Gastroesophageal sphincter (tissue), 4 donors: Measurements from ENCODE around the gene PPP2R2B. TPM values are rescaled to one million over a fixed set of nuclear protein-coding genes. Genes with fewer than 3 reads are reported as not detected.

Experiments
- ATAC-seq: fragments of 150-250 bp; one replicate; pipeline ENCODE4 v1.9.1; 2016; ENCODE audit warnings: mild to moderate bottlenecking, moderate library complexity
- H3K27ac ChIP-seq, 4 donors: fragments of 200-600 bp; sonication (generic) in 3 of 4; 1 replicate in 3 of 4; 2 replicates in 1 of 4; pipeline ENCODE4 v1.5.1; 2016 to 2019
- H3K27me3 ChIP-seq: fragments of 200-600 bp; sonication (generic); one replicate; pipeline ENCODE4 v1.5.1; 2019
- H3K36me3 ChIP-seq, 2 donors: fragments of 200-600 bp; sonication (generic); one replicate each; pipeline ENCODE4 v1.5.1; 2019; ENCODE audit warnings: control low read depth in 1 of 2
- H3K4me1 ChIP-seq, 3 donors: fragments of 200-600 bp; sonication (generic); 1 replicate in 2 of 3; 2 replicates in 1 of 3; pipeline ENCODE4 v1.5.1; 2016 to 2019; ENCODE audit warnings: control low read depth in 2 of 3
- H3K4me3 ChIP-seq, 2 donors: fragments of 200-600 bp; sonication (generic); one replicate each; pipeline ENCODE4 v1.5.1; 2019; ENCODE audit warnings: mild to moderate bottlenecking in 1 of 2, moderate library complexity in 1 of 2
- H3K9me3 ChIP-seq, 3 donors: fragments of 200-600 bp; sonication (generic); one replicate each; pipeline ENCODE4 v1.5.1; 2017 to 2019; ENCODE audit warnings: control low read depth in 2 of 3
- EP300 ChIP-seq: sonication (generic); formaldehyde crosslinking; IDR thresholded peaks from one replicate; pipeline ENCODE4 v1.6.1; 2017; ENCODE audit warnings: antibody characterized with exemption, mild to moderate bottlenecking
- POLR2A ChIP-seq, 2 donors: fragments of 450-650 bp; IDR thresholded peaks; one replicate each; pipeline ENCODE4 v1.6.1; 2017; ENCODE audit warnings: antibody characterized with exemption in 2 of 2, mild to moderate bottlenecking in 2 of 2, moderate library complexity in 1 of 2
- POLR2AphosphoS5 ChIP-seq: sonication (generic); formaldehyde crosslinking; IDR thresholded peaks from one replicate; pipeline ENCODE4 v1.6.1; 2017; ENCODE audit warnings: antibody characterized with exemption
- WGBS, 2 donors: methylation state at CpG; one replicate each; pipeline ENCODE4 v1.1.5; 2018; ENCODE audit warnings: low coverage in 1 of 2; 5-methylcytosine and 5-hydroxymethylcytosine counted together
- total RNA-seq, 4 donors: library from RNA; depleted of rRNA; stranded (reverse); fragments of >200 nt; gene quantifications; one replicate each; pipeline ENCODE4 v1.1.0, GENCODE V29; 2016
- TF ChIP-seq, protein P1 (sequence below), 4 experiments: fragments of 200-600 bp in 2 of 4; fragments of 450-650 bp in 2 of 4; sonication (generic) in 1 of 4; IDR thresholded peaks; one replicate each; pipeline ENCODE4 v1.5.1; 2017 to 2019; ENCODE audit warnings: antibody characterized with exemption in 4 of 4, mild to moderate bottlenecking in 2 of 4, moderate library complexity in 2 of 4

PPP2R2B gene
- total RNA-seq, 4 donors from 2014 or later: 1.0 to 3.0 (median 2.3) TPM

DNA sequence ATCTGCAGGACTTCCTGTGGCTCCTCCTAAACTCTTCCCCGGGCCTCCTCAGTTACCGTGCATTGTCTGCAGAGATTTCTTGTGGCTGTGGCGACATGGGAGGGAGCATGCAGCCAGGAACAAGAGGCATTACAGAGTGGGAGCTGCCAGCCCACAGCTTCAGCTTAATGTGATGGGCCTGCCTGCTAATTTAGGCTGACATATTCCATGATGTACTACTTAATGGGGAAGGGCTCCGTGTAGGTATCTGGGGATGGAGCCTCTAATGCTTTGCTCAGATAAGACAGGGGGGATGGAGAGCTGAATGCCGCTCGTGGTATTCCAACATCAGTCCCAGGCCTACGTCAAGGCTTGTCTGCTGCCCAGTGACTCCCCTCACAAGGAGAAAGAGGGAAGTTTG, 225.0 kb downstream of the PPP2R2B start:
- ATAC-seq: no peak
- Histone ChIP-seq H3K36me3 (no peaks in the 10 kb centered on the region), H3K27ac (no peak overlapping the region), H3K4me3 (no peak overlapping the region), H3K27me3 (no peaks in the 10 kb centered on the region), H3K4me1 (no peaks in the 10 kb centered on the region), H3K9me3 (no peaks in the 10 kb centered on the region)
- 50 to 90% methylated on average over 2 to 4 of the region's 7 CpGs for WGBS, 2 donors
- TF ChIP-seq, protein P1, sequence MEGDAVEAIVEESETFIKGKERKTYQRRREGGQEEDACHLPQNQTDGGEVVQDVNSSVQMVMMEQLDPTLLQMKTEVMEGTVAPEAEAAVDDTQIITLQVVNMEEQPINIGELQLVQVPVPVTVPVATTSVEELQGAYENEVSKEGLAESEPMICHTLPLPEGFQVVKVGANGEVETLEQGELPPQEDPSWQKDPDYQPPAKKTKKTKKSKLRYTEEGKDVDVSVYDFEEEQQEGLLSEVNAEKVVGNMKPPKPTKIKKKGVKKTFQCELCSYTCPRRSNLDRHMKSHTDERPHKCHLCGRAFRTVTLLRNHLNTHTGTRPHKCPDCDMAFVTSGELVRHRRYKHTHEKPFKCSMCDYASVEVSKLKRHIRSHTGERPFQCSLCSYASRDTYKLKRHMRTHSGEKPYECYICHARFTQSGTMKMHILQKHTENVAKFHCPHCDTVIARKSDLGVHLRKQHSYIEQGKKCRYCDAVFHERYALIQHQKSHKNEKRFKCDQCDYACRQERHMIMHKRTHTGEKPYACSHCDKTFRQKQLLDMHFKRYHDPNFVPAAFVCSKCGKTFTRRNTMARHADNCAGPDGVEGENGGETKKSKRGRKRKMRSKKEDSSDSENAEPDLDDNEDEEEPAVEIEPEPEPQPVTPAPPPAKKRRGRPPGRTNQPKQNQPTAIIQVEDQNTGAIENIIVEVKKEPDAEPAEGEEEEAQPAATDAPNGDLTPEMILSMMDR (IDR thresholded peaks at IDR 0.05): no peak
- TF ChIP-seq EP300 (no peak), POLR2A (IDR thresholded peaks at IDR 0.05) (no peak), POLR2AphosphoS5 (no peak)

GRCh38 chr5:146652547-146652946, 226.0 kb downstream of the PPP2R2B start:
- H3K36me3 ChIP-seq: no peaks in the 10 kb centered on the region
- 83 to 91% methylated on average over 1 of the region's 1 CpG for WGBS, 2 donors
- TF ChIP-seq POLR2AphosphoS5: no peak
- no peak for TF ChIP-seq EP300
- TF ChIP-seq, protein P1 (IDR thresholded peaks at IDR 0.05): no peak
- no peak for TF ChIP-seq POLR2A (IDR thresholded peaks at IDR 0.05)

DNA sequence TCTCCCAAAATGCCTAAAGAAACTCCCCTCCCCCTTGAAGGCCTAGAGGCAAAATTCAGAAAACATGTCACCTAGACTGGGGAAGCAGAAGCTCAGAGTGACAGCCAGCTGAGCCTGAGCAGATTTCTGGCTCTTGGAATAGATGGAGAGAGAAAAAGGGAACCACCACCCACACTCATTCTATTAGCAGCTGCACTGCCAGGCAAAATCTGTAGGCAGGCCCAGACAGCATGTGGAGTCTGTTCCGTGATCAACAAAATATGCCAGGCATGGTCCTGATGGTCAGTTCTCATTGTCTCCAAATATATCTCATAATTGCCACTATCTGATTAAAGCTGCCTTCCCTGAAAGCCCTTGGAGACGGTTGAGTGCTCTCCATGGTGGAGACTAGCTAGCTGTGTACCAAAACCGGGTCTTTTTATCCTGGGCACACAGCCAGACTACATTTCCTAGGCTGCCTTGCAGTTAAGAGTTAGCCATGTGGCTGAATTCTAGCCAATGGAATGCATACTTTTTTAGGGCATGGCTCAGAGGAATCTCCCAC, 230.8 kb downstream of the PPP2R2B start:
- Histone ChIP-seq H3K4me1 (no peaks in the 10 kb centered on the region), H3K27ac (no peak overlapping the region), H3K9me3 (no peaks in the 10 kb centered on the region), H3K27me3 (no peaks in the 10 kb centered on the region), H3K36me3 (no peaks in the 10 kb centered on the region), H3K4me3 (no peak overlapping the region)
- ATAC-seq: no peak
- TF ChIP-seq POLR2A (IDR thresholded peaks at IDR 0.05) (no peak), EP300 (no peak), POLR2AphosphoS5 (no peak)
- TF ChIP-seq, protein P1 (IDR thresholded peaks at IDR 0.05): no peak
- WGBS, 2 donors: 6 to 100% methylated on average over 1 to 2 of the region's 3 CpGs

More at GRCh38 chr5:146652547-146652946, 226.0 kb downstream of the PPP2R2B start:
- Histone ChIP-seq H3K9me3 (no peaks in the 10 kb centered on the region), H3K27me3 (no peaks in the 10 kb centered on the region), H3K27ac (no peak overlapping the region), H3K4me1 (no peaks in the 10 kb centered on the region), H3K4me3 (no peak overlapping the region)
- ATAC-seq: no peak

DNA sequence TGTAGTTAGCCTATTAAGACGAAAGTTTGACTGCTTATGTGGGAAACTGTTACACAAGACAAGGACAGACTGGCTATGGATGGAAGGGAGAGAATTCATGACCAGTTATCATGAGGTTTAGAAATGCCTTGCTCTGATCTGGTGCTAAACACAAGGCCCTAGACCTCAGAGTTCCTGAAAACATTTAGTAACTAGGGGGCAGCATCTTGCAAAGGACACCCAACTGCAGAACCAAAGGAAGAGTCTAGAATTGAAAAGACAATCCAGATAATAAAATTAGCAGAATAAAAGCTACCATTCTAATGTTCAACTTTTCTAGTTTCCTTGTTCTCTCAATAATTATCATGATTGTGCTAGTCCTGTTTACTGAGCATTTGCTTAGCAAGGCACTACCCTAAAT, 232.1 kb downstream of the PPP2R2B start:
- H3K27ac ChIP-seq: no peak overlapping the region
- TF ChIP-seq POLR2AphosphoS5 (no peak), POLR2A (IDR thresholded peaks at IDR 0.05) (no peak), EP300 (no peak)
- TF ChIP-seq, protein P1 (IDR thresholded peaks at IDR 0.05): no peak
- no peak for ATAC-seq
- H3K4me1 ChIP-seq: no peaks in the 10 kb centered on the region
- no peaks in the 10 kb centered on the region for H3K27me3 ChIP-seq
- H3K9me3 ChIP-seq: no peaks in the 10 kb centered on the region
- no peaks in the 10 kb centered on the region for H3K36me3 ChIP-seq
- H3K4me3 ChIP-seq: no peak overlapping the region
- WGBS, 2 donors: 91 to 100% methylated on average over 1 of the region's 1 CpG

DNA sequence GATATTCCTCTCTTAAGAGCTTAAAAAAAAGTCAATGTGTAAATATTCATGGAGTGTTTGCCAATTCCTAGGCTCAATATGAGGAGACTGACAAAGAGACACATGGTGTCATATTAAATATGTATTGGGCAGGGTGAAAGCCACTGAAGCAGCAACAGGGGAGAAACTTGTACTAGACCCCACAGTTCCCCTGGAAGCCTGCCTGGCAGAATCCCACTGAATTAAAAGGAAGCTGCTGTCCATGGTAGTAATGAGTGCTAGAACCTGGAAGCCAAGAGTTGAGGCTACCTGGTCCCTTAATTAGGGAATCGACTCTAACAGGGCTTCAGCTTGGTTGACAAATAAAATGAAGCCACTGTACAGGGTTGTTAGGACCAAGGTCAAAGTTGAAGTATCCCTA, 233.2 kb downstream of the PPP2R2B start:
- TF ChIP-seq POLR2A (IDR thresholded peaks at IDR 0.05): no peak
- TF ChIP-seq EP300: no peak
- no peaks in the 10 kb centered on the region for H3K4me1 ChIP-seq
- 38 to 60% methylated on average over 1 of the region's 1 CpG for WGBS, 2 donors
- H3K4me3 ChIP-seq: no peak overlapping the region
- ATAC-seq: no peak
- H3K36me3 ChIP-seq: no peaks in the 10 kb centered on the region
- H3K27me3 ChIP-seq: peaks cover 8% of the 10 kb centered on the region
- H3K27ac ChIP-seq: no peak overlapping the region
- no peaks in the 10 kb centered on the region for H3K9me3 ChIP-seq
